AG04450 (cell line): ENCODE results near the gene MCUB. TPM values are rescaled to one million over a fixed set of nuclear protein-coding genes. Genes with fewer than 3 reads are reported as not detected.
"Not testable (repeated sequence)": the region's sequence is repeated elsewhere in the genome, so short reads cannot be mapped to it uniquely, and the experiment has no call there.

Experiments used
- CTCF ChIA-PET: fragments of 300-600, 350-600 bp; formaldehyde crosslinking; extraction: SDS; loops from one replicate; lab custom pipeline; 2022; ENCODE audit warnings: antibody characterized with exemption, inconsistent platforms; lab: Charles Lee
- POLR2A ChIA-PET: fragments of 350-600 bp; formaldehyde crosslinking; extraction: SDS; loops from one replicate; lab custom pipeline; 2021; ENCODE audit warnings: antibody characterized with exemption, inconsistent platforms; lab: Yijun Ruan, JAX
- DNase-seq: peaks from one replicate; pipeline ENCODE4 v3.0.0-alpha.2; 2011; ENCODE audit warnings: low read depth, low spot score
- H3K27ac ChIP-seq: one replicate; pipeline ENCODE4 v1.5.1; 2012; ENCODE audit warnings: low read depth, low read length, control low read depth
- H3K27me3 ChIP-seq: one replicate; pipeline ENCODE4 v1.6.0; 2012; ENCODE audit warnings: low read length; ENCODE audit not compliant: control insufficient read depth, insufficient read depth
- H3K4me3 ChIP-seq: 2 replicates; pipeline ENCODE4 v1.5.1; 2011; ENCODE audit warnings: mild to moderate bottlenecking, low read depth, low read length, control low read depth
- H3K9me3 ChIP-seq: 2 replicates; pipeline ENCODE4 v1.5.1; 2012; ENCODE audit warnings: low read length; ENCODE audit not compliant: control insufficient read depth, insufficient read depth
- polyA plus RNA-seq: library from polyadenylated mRNA; depleted of rRNA; stranded (reverse); fragments of >200 nt; gene quantifications from 2 replicates; pipeline ENCODE4 v1.2.3, GENCODE V29; 2011
- TF ChIP-seq, protein P1 (sequence below): IDR thresholded peaks from 2 replicates; pipeline ENCODE4 v1.5.1; 2011; ENCODE audit warnings: low read depth, low read length, control low read depth, inconsistent platforms

Gene MCUB
- polyA plus RNA-seq, 1 experiment: 16.8 TPM

DNA sequence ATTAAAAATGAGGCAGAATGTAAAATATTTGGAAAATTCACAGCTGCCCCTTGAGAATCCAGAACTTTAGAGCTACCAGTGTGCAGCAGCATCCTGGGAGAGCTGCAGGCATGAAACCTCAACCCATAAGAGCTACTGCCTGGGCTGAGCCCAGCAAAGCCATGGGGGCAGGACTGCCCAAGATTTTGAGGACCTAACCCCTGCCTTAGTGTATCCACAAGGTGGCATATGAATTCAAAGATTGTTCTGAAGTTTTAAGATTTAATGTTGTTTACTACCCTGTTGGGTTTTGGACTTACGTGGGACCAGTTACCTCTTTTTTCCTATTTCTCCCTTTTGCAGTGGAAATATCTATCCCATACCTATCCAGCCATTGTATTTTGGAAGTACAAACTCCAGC lies 116.8 kb downstream of the MCUB start:
- ChIA-PET POLR2A (no interaction called here), CTCF (no interaction called here)
- TF ChIP-seq, protein P1, sequence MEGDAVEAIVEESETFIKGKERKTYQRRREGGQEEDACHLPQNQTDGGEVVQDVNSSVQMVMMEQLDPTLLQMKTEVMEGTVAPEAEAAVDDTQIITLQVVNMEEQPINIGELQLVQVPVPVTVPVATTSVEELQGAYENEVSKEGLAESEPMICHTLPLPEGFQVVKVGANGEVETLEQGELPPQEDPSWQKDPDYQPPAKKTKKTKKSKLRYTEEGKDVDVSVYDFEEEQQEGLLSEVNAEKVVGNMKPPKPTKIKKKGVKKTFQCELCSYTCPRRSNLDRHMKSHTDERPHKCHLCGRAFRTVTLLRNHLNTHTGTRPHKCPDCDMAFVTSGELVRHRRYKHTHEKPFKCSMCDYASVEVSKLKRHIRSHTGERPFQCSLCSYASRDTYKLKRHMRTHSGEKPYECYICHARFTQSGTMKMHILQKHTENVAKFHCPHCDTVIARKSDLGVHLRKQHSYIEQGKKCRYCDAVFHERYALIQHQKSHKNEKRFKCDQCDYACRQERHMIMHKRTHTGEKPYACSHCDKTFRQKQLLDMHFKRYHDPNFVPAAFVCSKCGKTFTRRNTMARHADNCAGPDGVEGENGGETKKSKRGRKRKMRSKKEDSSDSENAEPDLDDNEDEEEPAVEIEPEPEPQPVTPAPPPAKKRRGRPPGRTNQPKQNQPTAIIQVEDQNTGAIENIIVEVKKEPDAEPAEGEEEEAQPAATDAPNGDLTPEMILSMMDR: no peak
- no peaks in the 10 kb centered on the region for H3K27me3 ChIP-seq
- no peak overlapping the region for H3K4me3 ChIP-seq
- no peak overlapping the region for H3K27ac ChIP-seq
- DNase-seq: no peak
- peaks cover 9% of the 10 kb centered on the region; the same call in 1 of the 2 replicates for H3K9me3 ChIP-seq

- POLR2A ChIA-PET, DNase-seq, H3K27me3 ChIP-seq, H3K4me3 ChIP-seq, H3K27ac ChIP-seq, H3K9me3 ChIP-seq, CTCF ChIA-PET: not testable (repeated sequence)
Observed at GRCh38 chr4:109678472-109678871, 118.4 kb downstream of the MCUB start.

DNA sequence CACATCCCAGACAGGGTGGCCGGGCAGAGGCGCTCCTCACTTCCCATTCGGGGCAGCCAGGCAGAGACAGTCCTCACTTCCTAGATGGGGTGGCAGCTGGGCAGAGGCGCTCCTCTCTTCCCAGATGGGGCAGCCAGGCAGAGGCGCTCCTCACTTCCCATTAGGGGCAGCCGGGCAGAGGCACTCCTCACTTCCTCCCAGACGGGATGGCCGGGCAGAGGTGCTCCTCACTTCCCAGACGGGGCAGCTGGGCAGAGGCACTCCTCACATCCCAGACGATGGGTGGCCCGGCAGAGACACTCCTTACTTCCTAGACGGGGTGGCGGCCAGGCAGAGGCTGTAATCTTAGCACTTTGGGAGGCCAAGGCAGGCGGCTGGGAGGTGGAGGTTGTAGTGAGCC lies 118.9 kb downstream of the MCUB start:
- H3K9me3 ChIP-seq, H3K4me3 ChIP-seq, CTCF ChIA-PET, DNase-seq, H3K27ac ChIP-seq, H3K27me3 ChIP-seq, POLR2A ChIA-PET: not testable (repeated sequence)

- CTCF ChIA-PET: interaction anchor here (0.6 kb wide), 1 partner anchor 250 kb away, joined by 4 read pairs; no protein-coding TSS in a partner anchor
- H3K27me3 ChIP-seq: no peaks in the 10 kb centered on the region
Observed at GRCh38 chr4:109682875-109683274, 122.8 kb downstream of the MCUB start.

DNA sequence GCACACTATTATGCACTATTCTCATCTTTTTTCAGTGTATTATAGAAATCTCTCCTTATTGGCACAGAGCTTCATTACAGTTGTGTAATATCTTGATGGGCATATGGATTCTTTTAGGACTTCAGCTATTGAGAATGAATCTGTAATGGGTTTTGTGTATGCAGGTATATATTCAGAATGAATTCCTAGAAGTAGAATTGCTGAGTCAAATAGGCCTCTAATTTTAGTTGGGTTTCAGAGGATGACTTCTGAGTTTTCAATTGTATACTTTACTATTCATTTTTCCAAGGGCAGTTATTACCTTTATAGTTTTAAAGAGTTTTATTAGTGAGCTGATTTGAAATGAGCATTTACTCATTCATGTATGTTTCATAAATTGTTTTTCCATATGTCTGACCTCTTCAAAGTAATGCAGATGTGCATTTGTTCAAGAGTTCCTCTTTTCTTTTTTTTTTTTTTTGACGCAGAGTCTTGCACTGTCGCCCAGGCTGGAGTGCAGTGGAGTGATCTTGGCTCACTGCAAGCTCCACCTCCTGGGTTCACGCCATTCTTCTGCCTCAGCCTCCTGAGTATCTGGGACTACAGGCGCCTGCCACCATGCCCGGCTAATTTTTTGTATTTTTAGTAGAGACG lies 123.7 kb downstream of the MCUB start:
- no peaks in the 10 kb centered on the region for H3K27me3 ChIP-seq
- H3K9me3 ChIP-seq: peaks cover 3% of the 10 kb centered on the region; the same call in 1 of the 2 replicates
- no peak overlapping the region for H3K27ac ChIP-seq
- H3K4me3 ChIP-seq: no peak overlapping the region
- POLR2A ChIA-PET: interaction anchor here (0.7 kb wide), 1 partner anchor 186 kb away, joined by 6 read pairs; no protein-coding TSS in a partner anchor
- CTCF ChIA-PET: interaction anchor here (0.7 to 1.2 kb wide), 2 partner anchors 17 to 365 kb away, joined by 3 to 4 read pairs; no protein-coding TSS in a partner anchor
- TF ChIP-seq, protein P1: no peak
- no peak for DNase-seq

More at GRCh38 chr4:109682875-109683274, 122.8 kb downstream of the MCUB start:
- DNase-seq: no peak
- H3K9me3 ChIP-seq: peaks cover 9% of the 10 kb centered on the region; the same call in 1 of the 2 replicates
- no peak overlapping the region for H3K27ac ChIP-seq
- H3K4me3 ChIP-seq: no peak overlapping the region
- TF ChIP-seq, protein P1: no peak
- POLR2A ChIA-PET: no interaction called here

- DNase-seq: no peak
- ChIA-PET CTCF (interaction anchor here (0.7 to 1.2 kb wide), 2 partner anchors 16 to 263 kb away, joined by 3 read pairs; no protein-coding TSS in a partner anchor), POLR2A (no interaction called here)
- TF ChIP-seq, protein P1: no peak
- H3K4me3 ChIP-seq: no peak overlapping the region
- H3K9me3 ChIP-seq: no peaks in the 10 kb centered on the region
- no peaks in the 10 kb centered on the region for H3K27me3 ChIP-seq
- H3K27ac ChIP-seq: no peak overlapping the region
Observed at GRCh38 chr4:109684727-109685126, 124.7 kb downstream of the MCUB start.
